AG09319 (cell line): ENCODE results near the gene TTLL11.
"Not testable (repeated sequence)": the region's sequence is repeated elsewhere in the genome, so short reads cannot be mapped to it uniquely, and the experiment has no call there.

ENCODE experiments used
- DNase-seq: peaks from one replicate; pipeline ENCODE4 v3.0.0-alpha.2; 2010; ENCODE audit warnings: low read depth; ENCODE audit errors: extremely low read depth
- TF ChIP-seq, protein P1 (sequence below): IDR thresholded peaks from 2 replicates; pipeline ENCODE4 v1.5.1; 2011; ENCODE audit warnings: low read depth, mild to moderate bottlenecking, inconsistent platforms, low read length, moderate library complexity

TTLL11 gene

DNA sequence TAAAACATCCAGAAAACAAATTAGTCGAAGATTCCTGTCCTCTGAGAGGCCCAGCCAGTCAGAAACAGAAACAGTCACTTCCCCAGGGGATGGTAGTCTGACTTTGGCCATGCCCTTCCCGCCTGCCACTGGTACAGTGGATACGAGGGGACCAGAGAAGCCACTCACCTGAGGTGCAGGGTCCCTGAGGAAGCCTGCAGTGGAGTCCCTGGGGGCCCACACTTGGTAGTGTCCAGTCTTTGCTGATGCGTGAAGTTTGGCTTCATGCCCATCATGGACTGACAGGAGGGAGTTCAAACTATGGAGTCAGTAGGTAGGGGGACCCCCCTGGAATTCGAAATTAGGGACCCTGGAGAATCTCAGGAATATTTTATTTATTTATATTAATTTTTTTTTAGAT is 294.2 kb downstream of the TTLL11 start:
- TF ChIP-seq, protein P1, sequence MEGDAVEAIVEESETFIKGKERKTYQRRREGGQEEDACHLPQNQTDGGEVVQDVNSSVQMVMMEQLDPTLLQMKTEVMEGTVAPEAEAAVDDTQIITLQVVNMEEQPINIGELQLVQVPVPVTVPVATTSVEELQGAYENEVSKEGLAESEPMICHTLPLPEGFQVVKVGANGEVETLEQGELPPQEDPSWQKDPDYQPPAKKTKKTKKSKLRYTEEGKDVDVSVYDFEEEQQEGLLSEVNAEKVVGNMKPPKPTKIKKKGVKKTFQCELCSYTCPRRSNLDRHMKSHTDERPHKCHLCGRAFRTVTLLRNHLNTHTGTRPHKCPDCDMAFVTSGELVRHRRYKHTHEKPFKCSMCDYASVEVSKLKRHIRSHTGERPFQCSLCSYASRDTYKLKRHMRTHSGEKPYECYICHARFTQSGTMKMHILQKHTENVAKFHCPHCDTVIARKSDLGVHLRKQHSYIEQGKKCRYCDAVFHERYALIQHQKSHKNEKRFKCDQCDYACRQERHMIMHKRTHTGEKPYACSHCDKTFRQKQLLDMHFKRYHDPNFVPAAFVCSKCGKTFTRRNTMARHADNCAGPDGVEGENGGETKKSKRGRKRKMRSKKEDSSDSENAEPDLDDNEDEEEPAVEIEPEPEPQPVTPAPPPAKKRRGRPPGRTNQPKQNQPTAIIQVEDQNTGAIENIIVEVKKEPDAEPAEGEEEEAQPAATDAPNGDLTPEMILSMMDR: no peak

DNA sequence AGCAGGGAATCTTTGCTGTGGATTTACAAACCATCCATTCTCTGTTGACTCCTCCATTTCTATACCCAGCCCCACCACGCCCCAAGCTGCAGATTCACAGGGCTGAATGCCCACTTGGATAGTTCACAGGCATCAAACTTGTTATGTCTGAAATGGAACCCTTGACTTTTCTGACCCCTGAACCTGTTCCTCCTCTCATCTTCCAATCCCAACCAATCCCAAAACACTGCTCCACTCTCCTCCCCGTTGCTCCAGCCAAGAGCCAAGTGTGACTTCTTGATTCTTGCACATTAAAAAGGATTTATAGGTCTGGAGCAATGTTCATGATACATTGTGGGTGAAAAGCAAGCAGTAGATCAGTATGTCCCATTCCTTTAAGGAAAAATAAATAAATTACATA is 296.0 kb downstream of the TTLL11 start:
- TF ChIP-seq, protein P1: no peak
- DNase-seq: no peak

More for the DNA sequence above, 294.2 kb downstream of the TTLL11 start:
- no peak for DNase-seq

DNA sequence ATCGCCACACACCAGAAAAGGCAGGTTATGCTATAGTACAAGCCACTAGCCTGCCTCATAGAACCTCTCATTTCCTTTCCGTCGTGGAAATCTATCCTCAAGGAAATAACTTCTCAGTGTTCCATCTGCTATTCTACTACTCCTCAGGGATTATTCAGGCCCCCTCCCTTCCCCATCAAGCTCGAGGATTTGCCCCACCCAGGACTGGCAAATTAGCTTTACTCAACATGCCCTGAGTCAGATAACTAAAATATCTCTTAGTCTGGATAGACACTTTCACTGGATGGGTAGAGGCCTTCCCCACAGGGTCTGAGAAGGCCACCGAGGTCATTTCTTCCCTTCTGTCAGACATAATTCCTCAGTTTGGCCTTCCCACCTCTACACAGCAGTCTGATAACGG is 298.8 kb downstream of the TTLL11 start:
- DNase-seq: not testable (repeated sequence)

DNA sequence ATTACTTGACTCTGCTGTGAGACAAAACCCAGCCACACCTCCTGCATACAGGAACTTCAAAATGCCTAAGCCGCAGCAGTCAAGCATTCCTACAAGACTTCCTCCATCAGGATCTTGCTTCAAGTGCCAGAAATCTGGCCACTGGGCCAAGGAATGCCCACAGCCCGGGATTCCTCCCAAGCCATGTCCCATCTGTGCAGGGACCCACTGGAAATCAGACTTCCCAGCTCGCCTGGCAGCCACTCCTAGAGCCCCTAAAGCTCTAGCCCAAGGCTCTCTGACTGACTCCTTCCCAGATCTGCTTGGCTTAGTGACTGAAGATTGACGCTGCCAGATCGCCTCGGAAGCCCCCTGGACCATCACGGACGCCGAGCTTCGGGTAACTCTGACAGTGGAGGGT is 300.6 kb downstream of the TTLL11 start:
- DNase-seq: not testable (repeated sequence)

DNA sequence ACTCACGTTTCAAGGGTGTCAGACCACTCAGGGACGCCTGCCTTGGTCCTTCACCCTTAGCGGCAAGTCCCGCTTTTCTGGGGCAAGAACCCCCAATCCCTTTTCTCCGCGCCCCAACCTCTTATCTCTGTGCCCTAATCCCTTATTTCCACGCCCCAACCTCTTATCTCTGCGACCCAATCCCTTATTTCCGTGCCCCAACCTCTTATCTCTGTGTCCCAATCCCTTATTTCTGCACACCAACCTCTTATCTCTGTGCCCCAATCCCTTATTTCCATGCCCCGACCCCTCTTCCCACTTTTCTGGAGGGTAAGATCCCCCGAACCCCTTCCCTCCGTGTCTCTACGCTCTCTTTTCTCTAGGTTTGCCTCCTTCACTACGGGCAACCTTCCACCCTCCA is 302.3 kb downstream of the TTLL11 start:
- TF ChIP-seq, protein P1: no peak

DNA sequence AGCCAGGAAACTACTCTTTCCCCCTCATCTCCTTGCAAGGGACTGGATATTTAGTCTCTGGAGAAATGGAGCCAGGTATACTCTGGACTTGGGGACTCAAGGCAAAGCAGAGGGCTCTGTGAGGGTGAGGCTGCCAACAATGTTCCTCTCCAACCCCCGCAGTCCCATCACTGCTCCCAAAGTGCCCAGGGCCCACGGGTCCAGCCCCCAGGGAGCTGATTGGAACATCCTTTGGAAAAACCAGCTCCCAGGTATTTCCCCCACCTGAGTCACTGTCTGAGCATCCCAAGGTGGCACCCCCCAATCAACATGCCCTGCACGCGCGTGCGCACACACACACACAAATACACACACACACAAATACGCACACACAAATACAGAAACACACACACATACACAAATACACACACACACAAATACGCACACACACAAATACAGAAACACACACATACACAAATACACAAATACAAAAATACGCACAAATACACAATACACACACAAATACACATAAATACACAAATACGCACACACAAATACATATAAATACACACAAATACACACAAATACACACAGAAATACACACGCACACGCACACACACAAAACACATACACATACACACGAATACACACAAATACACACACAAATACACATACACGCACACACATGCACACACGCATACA is 304.3 kb downstream of the TTLL11 start:
- TF ChIP-seq, protein P1: no peak
- no peak for DNase-seq

More for the DNA sequence above, 302.3 kb downstream of the TTLL11 start:
- no peak for DNase-seq

DNA sequence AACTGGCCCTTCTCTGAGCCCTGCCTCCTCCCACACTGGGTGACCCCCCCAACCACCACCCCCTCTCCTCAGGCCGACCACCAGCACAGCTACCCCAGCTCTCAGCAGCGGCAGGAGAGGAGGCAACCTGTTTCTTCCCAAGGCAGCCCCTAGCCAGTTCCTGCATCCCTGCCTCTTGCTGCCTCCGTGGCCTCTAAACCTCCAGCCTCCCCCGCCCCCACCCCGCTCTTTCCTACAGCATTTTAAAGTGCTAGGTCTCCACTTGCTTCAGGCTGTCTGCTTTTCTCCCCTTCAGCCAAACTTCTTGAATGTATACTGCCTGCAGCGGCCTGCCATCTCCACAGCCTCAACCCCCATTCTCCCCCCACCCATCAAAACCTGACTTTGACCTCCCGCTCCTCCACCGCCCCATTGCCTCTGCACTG is 306.1 kb downstream of the TTLL11 start:
- no peak for DNase-seq
- TF ChIP-seq, protein P1: no peak

DNA sequence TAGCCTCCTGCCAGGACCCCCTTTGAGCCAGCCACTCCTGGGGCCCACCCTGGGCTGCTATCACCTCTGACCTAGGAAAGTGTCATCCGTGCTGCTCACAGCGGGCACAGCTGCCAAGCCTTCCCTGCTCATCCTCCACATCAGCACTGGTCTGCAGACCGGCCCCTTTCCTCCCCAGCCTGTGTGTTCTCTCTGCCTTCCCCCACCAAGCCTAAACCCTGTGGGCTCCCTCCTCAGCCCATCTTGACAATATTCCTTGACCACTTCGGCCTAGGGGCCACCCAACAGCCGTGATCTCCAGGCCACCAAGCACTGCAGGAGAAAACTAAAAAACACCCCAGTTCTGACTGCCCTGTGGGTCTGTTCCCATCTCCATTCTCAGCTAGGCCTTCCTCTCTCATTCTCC is 306.6 kb downstream of the TTLL11 start:
- TF ChIP-seq, protein P1: no peak
- no peak for DNase-seq
